GM19193 (cell line): ENCODE results near the gene CASP12.

Source experiments
- POLR2A ChIP-seq: IDR thresholded peaks from 4 replicates; pipeline ENCODE4 v1.6.1; 2011; ENCODE audit not compliant: insufficient read depth, insufficient read length; ENCODE audit errors: extremely low read depth

The CASP12 gene

GRCh38 chr11:104905271-104905670, 7.0 kb upstream of the CASP12 start:
- no peak for TF ChIP-seq POLR2A

GRCh38 chr11:104899226-104899625, 966 bp upstream of the CASP12 start:
- no peak for TF ChIP-seq POLR2A

GRCh38 chr11:104898685-104899013, 389 bp upstream of the CASP12 start:
- no peak for TF ChIP-seq POLR2A

- no peak for TF ChIP-seq POLR2A
Measured at GRCh38 chr11:104895634-104896033, 2.6 kb downstream of the CASP12 start.

GRCh38 chr11:104893876-104894275, 4.4 kb downstream of the CASP12 start:
- TF ChIP-seq POLR2A = no peak

GRCh38 chr11:104892723-104893511, 5.3 kb downstream of the CASP12 start:
- no peak for TF ChIP-seq POLR2A

GRCh38 chr11:104891135-104891534, 7.1 kb downstream of the CASP12 start:
- no peak for TF ChIP-seq POLR2A

GRCh38 chr11:104883342-104883741, 14.9 kb downstream of the CASP12 start:
- no peak for TF ChIP-seq POLR2A

GRCh38 chr11:104881117-104881794, 17.0 kb downstream of the CASP12 start:
- TF ChIP-seq POLR2A = no peak

GRCh38 chr11:104879514-104880190, 18.6 kb downstream of the CASP12 start:
- no peak for TF ChIP-seq POLR2A

- no peak for TF ChIP-seq POLR2A
Measured at GRCh38 chr11:104876861-104877431, 21.3 kb downstream of the CASP12 start.

GRCh38 chr11:104876324-104876723, 21.9 kb downstream of the CASP12 start:
- TF ChIP-seq POLR2A = no peak

GRCh38 chr11:104873252-104873651, 25.0 kb downstream of the CASP12 start:
- no peak for TF ChIP-seq POLR2A

- no peak for TF ChIP-seq POLR2A
Measured at GRCh38 chr11:104872393-104872792, 25.9 kb downstream of the CASP12 start.

- no peak for TF ChIP-seq POLR2A
Measured at GRCh38 chr11:104870910-104871309, 27.4 kb downstream of the CASP12 start.

GRCh38 chr11:104866815-104867214, 31.4 kb downstream of the CASP12 start:
- TF ChIP-seq POLR2A = no peak
